Measurements from ENCODE around the gene APOBR.
"Not testable (repeated sequence)": the region's sequence is repeated elsewhere in the genome, so short reads cannot be mapped to it uniquely, and the experiment has no call there.

Gene APOBR

GRCh38 chr16:28494121-28494851 is at the start of gene APOBR:
Gene APOBR (plus strand): TSS chr16:28494643. CDS start chr16:28494682, 39 bp downstream.
- DNase-seq (ENCODE audit: low read depth, low spot score) = no peak

- DNase-seq (ENCODE audit: low read depth, low spot score) = not testable (repeated sequence)
Measured at GRCh38 chr16:28446388-28446787, 48.1 kb upstream of the APOBR start.

DNA sequence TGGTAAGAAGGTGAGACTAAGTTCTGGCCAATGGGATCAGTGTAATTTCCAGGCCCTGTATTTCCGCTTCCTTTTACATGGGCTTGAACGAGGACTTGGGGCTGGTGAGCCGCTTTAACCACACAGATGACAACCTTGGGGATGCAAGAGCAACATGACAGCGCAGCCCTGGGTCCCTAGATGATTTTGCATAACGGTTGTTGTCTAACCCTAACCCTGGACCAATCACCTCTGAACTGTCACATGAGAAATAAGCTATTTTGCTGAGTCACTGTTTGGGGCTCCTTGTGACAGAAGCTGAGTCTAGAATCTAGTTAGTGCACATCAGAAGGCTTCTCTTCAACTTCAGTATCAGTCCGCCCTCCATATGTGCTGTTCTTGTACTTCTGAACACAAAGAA is 47.4 kb upstream of the APOBR start:
- DNase-seq (ENCODE audit: low read depth, low spot score) = not testable (repeated sequence)

DNA sequence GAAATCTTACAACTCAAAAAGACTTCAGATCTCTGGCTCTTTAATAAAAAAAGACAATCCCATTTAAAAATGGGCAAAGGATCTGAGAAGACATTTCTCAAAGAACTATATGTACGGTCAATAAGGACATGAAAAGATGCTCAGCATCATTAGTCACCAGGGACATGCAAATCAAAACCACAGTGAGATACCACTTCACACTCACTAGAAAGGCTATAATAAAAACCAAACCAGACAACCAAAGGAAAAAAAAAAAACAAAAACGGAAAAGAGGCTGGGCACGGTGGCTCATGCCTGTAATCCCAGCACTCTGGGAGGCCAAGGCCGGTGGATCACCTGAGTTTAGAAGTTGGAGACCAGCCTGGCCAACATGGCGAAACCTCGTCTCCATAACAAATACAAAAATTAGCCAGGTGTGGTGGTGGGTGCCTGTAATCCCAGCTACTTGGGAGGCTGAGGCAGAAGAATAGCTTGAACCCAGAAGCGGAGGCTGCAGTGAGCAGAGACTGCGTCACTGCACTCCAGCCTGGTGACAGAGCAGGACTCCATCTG is 20.7 kb upstream of the APOBR start:
- peak; percentile 50 for DNase-seq (ENCODE audit: low read depth, low spot score)

DNA sequence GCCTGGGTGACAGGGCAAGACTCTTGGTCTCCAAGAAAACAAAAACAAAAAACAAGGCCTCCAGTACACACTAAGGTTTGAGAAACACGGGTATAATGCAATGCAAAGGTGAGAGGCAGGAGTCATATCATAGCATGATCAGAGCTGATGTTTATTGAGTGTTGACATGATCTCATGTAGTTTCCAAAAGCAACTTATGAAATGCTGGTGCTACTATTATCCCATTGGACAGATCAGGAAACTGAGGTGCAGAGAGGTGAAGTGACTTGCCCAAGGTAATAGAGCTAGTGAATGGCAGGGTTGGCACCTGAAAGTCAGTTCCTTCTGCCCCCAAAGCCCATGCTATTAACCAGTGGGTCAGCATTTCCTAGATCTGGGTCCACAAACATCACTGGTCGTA is 19.2 kb upstream of the APOBR start:
- no peak for DNase-seq (ENCODE audit: low read depth, low spot score)

DNA sequence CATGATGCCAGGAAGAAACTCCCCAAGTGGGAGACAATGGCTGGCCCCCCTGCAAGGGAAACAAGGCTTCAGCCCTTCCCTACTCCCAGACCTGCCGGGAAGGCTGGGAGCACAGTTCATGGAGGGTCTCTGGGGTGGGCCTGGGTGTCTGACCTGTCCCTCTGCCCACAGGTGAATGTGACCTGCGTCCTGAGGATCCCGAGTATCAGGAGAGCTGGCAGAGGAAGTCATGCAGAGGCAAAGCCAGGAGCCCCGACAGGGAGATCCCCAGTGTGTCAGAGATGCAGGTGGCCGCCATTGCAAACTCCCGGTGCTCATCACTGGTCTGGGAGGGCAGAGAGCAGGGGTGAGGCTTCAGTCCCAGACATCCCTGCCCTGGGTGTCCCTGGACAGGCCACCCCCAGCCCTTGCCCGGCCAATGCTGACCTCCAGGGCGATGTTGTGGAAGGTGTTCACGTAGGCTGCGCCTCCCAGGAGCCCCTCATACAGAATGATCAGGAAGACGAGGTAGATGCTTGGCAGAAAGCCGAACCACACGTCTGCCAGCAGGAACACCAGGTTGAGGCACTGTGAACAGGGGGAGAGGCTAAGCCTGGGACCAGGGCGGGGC is 17.0 kb upstream of the APOBR start:
- no peak for DNase-seq (ENCODE audit: low read depth, low spot score)

DNA sequence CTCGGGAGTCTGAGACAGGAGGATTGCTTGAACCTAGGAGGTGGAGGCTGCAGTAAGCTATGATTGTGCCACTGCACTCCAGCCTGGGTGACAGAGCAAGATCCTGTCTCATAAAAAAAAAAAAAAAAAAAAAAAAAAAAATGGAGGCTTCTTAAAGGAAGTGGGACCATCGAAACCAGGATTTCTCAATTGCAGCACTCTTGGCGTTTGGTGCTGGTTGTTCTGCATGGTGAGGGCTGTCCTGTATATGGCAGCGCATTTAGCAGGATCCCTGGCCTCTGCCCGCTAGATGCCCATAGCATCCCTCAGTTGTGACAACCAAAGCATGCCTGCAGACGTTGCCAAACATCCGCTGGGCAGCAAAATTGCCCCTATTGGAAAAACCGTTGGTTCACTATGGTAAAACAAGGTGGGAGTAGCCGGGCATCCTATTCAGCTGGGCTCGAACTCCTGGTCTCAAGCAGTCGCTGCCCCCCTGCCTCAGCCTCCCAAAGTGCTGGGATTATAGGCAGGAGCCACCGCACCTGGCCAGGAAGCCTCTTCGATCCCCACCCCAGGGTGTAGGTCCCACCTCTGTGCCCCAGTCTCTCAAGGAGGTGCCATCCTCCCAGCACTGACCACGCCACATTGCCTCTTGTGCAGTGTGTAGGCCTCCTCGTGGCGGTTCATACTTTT is 15.8 kb upstream of the APOBR start:
- DNase-seq (ENCODE audit: low read depth, low spot score) = no peak

GRCh38 chr16:28482026-28482425 is 12.4 kb upstream of the APOBR start:
- no peak for DNase-seq (ENCODE audit: low read depth, low spot score)

DNA sequence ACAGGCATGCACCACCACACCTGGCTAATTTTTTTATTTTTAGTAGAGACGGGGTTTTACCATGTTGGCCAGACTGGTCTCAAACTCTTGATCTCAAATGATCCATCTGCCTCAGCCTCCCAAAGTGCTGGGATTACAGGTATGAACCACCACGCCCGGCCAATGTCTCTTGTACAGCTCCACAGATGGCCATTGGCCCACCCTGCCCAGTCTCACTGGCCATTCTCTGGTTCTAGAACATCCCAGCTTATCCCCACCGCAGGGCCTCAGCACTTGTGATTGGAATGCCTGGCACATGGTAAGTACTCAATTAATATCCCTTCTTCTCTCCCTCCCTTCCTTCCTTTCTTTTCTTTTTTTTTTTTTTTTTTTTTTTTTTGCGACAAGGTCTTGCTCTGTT is 11.1 kb upstream of the APOBR start:
- not testable (repeated sequence) for DNase-seq (ENCODE audit: low read depth, low spot score)

DNA sequence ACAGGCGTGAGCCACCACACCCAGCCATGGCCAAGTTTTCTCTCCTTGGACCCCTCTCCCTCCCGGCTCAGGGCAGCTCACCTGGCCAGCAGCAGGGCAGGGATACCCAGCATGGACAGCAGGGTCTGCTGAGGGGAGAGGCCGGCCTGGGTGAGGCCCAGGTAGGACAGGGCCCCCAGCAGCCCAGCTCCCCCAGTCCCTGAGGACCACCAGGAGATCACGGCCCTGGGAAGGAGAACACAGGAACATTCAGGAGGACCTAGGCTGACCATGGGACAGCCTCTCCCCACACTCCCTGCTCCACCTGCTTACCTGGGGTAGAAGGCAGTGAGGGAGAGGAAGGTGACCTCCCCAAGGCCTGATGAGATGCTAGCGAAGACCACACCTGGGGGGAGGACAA is 8.2 kb upstream of the APOBR start:
- no peak for DNase-seq (ENCODE audit: low read depth, low spot score)

- peak; percentile 34 for DNase-seq (ENCODE audit: low read depth, low spot score)
Measured at GRCh38 chr16:28491230-28491969, 3.0 kb upstream of the APOBR start.

- DNase-seq (ENCODE audit: low read depth, low spot score) = peak; percentile 97
Measured at GRCh38 chr16:28491970-28492474, 2.4 kb upstream of the APOBR start, which contains the start of gene CLN3. Gene CLN3 (minus strand): TSS chr16:28492074. CDS start chr16:28491759, 315 bp downstream.

DNA sequence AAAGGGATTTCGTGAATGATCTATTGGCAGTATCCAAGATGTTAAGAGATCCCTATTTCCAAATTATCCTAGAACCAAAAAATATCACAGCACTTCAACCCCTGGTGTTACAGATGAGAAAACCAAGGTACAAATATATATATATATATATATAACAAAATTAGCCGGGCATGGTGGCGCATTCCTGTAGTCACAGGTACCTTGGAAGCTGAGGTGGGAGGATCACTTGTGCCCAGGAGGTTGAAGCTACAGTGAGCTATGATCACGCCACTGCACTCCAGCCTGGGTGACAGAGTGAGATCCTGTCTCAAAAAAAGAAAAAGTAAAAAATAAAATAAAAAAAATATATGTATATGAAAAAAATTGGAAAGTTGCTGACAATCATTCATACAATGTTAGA is 1.9 kb upstream of the APOBR start:
- DNase-seq (ENCODE audit: low read depth, low spot score) = no peak

DNA sequence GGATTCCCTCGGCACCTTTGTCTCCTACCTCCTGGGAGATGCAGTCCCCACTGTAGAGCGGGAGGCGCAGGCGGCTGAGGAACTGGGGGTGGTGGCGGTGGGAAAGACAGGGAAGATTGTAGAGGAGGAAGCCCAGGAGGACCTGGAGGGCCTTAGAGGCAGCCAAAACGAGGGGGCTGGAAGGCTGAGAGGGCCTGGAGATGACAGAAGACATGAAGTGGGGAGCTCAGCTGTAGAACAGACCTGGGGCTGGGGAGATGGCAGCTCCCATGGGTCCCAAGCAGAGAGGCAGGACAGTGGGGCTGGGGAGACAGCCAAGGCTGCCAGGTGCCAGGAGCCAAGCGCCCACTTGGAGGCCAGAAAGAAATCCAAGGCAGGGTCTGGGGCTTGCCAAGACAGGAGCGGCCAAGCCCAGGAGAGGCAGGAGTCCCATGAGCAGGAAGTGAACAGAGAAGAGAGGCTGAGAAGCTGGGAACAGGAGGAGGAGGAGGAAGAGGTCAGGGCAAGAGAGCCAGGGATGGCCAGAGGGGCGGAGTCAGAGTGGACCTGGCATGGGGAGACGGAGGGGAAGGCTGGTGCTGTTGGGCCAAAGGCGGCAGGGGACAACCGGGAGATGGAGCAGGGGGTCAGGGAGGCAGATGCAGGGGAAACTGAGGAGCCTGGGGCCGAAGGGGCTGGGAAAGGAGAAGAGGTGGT is 803 bp downstream of the APOBR start:
- DNase-seq (ENCODE audit: low read depth, low spot score) = no peak

DNA sequence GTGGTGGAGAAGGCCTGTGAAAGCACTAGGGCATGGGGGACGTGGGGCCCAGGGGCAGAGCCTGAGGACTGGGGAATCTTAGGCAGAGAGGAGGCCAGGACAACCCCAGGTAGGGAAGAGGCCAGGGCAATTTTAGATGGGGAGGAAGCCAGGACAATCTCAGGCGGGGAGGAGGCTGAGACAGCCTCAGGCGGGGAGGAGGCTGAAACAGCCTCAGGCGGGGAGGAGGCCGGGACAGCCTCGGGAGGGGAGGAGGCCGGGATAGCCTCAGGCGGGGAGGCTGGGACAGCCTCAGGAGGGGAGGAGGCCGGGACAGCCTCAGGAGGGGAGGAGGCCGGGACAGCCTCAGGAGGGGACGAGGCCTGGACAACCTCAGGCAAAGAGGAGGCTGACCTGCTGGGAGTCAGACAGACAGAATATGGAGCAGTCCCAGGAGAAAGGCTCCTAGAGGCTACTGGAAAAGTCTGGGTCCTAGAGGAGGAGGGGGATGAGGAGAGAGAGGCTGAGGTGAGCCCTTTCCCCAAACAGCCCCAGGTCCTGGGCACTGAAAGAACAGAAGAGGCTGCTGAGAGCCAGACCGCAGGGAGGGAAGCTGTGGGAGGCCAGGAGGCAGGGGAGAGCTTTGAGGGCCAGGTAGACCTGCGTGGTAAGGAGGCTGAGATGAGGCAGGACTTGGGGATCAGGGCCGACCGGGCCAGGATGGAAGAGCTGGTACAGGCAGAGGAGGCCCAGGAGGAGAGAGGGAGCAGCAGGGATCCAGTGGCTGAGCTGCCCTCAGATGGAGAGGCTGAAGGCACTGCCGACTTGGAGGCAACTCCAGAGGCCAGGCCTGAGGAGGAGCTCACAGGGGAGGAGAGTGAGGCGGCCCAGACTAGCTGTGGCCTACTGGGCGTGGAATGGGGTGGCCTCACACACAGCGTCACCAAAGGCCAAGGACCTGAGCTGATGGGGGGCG is 1.6 kb downstream of the APOBR start:
- no peak for DNase-seq (ENCODE audit: low read depth, low spot score)

DNA sequence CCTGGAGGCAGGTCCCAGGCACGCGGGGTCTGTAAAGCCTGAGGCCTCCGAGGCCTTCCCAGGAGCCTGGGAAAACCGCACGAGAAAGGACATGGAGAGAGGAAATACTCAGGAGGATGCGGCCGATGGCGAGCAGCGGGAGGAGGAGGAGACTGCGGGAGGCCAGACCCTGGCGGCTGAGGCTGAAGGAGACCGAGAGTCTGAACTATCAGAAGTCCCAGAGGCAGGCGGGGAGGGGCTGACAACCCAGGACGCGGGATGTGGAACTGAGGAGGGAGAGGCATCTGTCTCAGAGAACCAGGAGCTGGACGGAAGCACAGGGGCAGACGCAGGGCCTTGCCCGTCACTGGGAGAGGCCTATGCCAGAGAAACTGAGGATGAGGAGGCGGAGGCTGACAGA is 2.4 kb downstream of the APOBR start:
- no peak for DNase-seq (ENCODE audit: low read depth, low spot score)

DNA sequence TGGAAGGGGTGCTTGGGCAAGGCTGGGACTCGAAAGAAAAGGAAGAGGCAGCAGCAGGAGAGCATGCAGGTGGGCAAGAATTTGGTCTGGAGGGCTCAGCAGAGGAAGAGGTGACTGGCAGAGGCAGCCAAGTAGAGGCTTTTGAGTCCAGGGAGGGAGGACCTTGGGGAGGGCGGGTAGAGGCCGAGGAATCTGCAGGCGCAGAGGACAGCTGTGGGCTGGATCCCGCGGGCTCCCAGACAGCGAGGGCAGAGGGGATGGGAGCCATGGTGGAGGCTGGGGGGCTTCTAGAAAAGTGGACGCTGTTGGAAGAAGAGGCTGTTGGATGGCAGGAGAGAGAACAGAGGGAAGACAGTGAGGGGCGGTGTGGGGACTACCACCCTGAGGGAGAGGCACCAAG is 2.9 kb downstream of the APOBR start:
- DNase-seq (ENCODE audit: low read depth, low spot score) = no peak

DNA sequence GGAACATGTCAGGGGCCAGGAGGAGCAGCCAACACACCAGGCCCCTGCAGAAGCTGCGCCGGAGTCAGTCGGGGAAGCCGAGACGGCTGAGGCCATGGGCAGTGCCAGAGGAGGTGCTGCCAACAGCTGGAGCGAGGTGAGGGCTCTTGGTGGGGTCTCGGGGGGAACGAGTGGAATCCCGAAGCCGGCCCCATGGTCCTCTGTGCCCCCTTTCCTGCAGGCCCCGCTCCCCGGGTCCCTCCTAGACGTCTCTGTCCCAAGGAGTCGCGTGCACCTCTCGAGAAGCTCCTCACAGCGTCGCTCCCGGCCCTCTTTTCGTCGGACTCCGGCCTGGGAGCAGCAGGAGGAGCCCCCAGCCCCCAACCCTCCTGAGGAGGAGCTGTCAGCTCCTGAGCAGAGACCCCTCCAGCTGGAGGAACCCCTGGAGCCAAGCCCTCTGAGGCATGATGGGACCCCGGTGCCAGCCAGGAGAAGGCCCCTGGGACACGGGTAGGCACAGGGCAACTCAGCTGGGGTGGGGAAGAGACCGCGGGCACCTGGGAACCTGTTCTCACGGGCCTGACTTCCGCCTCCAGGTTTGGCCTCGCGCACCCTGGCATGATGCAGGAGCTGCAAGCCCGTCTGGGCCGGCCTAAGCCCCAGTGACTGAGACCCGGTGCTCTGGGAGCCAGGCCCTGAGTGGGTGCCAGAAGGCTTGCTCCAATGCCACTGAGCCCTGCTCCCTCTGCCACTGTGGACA is 3.6 kb downstream of the APOBR start:
- no peak for DNase-seq (ENCODE audit: low read depth, low spot score)

All from astrocyte of the hippocampus (primary cell).